ENCODE data around the gene NTM.

Gene NTM

GRCh38 chr11:131855320-131855719 is 484.9 kb downstream of the NTM start:
- Histone ChIP-seq H3K36me3 (ENCODE audit: control insufficient read depth in 2 of 2, insufficient read depth in 1 of 2, low read length in 2 of 2) (no peaks in the 10 kb centered on the region), H3K27ac (ENCODE audit: extremely low read depth, low read depth, low read length) (no peak overlapping the region), H3K4me1 (ENCODE audit: control insufficient read depth, insufficient read depth, low read length) (no peaks in the 10 kb centered on the region), H3K4me3 (ENCODE audit: low read depth, low read length) (no peak overlapping the region), H3K9me3 (ENCODE audit: control insufficient read depth, insufficient read depth, low read depth, low read length) (no peaks in the 10 kb centered on the region)
- CTCF ChIA-PET = interaction anchor here (0.6 kb wide), 2 partner anchors 28 to 167 kb away, joined by 4 read pairs; no protein-coding TSS in a partner anchor
- POLR2A ChIA-PET = no interaction called here
- TF ChIP-seq CTCF (tag by site-specific recombination; IDR thresholded peaks at IDR 0.05) (no peak), SP2 (tag by site-specific recombination; IDR thresholded peaks at IDR 0.05) (no peak), ZNF670 (tag by site-specific recombination; IDR thresholded peaks at IDR 0.05; ENCODE audit: low read depth) (no peak), ZBTB8A (tag by site-specific recombination; IDR thresholded peaks at IDR 0.05) (no peak), ZNF211 (tag by site-specific recombination; IDR thresholded peaks at IDR 0.05; ENCODE audit: low read depth) (no peak), ZNF221 (tag by site-specific recombination; IDR thresholded peaks at IDR 0.05; ENCODE audit: borderline replicate concordance) (no peak)
- TF ChIP-seq, protein P1, sequence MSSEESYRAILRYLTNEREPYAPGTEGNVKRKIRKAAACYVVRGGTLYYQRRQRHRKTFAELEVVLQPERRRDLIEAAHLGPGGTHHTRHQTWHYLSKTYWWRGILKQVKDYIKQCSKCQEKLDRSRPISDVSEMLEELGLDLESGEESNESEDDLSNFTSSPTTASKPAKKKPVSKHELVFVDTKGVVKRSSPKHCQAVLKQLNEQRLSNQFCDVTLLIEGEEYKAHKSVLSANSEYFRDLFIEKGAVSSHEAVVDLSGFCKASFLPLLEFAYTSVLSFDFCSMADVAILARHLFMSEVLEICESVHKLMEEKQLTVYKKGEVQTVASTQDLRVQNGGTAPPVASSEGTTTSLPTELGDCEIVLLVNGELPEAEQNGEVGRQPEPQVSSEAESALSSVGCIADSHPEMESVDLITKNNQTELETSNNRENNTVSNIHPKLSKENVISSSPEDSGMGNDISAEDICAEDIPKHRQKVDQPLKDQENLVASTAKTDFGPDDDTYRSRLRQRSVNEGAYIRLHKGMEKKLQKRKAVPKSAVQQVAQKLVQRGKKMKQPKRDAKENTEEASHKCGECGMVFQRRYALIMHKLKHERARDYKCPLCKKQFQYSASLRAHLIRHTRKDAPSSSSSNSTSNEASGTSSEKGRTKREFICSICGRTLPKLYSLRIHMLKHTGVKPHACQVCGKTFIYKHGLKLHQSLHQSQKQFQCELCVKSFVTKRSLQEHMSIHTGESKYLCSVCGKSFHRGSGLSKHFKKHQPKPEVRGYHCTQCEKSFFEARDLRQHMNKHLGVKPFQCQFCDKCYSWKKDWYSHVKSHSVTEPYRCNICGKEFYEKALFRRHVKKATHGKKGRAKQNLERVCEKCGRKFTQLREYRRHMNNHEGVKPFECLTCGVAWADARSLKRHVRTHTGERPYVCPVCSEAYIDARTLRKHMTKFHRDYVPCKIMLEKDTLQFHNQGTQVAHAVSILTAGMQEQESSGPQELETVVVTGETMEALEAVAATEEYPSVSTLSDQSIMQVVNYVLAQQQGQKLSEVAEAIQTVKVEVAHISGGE (tag by site-specific recombination; conservative IDR thresholded peaks at IDR 0.05; ENCODE audit: low read depth) = no peak
- TF ChIP-seq, protein P2, sequence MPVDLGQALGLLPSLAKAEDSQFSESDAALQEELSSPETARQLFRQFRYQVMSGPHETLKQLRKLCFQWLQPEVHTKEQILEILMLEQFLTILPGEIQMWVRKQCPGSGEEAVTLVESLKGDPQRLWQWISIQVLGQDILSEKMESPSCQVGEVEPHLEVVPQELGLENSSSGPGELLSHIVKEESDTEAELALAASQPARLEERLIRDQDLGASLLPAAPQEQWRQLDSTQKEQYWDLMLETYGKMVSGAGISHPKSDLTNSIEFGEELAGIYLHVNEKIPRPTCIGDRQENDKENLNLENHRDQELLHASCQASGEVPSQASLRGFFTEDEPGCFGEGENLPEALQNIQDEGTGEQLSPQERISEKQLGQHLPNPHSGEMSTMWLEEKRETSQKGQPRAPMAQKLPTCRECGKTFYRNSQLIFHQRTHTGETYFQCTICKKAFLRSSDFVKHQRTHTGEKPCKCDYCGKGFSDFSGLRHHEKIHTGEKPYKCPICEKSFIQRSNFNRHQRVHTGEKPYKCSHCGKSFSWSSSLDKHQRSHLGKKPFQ (tag by site-specific recombination; IDR thresholded peaks at IDR 0.05) = no peak
- TF ChIP-seq, protein P3, sequence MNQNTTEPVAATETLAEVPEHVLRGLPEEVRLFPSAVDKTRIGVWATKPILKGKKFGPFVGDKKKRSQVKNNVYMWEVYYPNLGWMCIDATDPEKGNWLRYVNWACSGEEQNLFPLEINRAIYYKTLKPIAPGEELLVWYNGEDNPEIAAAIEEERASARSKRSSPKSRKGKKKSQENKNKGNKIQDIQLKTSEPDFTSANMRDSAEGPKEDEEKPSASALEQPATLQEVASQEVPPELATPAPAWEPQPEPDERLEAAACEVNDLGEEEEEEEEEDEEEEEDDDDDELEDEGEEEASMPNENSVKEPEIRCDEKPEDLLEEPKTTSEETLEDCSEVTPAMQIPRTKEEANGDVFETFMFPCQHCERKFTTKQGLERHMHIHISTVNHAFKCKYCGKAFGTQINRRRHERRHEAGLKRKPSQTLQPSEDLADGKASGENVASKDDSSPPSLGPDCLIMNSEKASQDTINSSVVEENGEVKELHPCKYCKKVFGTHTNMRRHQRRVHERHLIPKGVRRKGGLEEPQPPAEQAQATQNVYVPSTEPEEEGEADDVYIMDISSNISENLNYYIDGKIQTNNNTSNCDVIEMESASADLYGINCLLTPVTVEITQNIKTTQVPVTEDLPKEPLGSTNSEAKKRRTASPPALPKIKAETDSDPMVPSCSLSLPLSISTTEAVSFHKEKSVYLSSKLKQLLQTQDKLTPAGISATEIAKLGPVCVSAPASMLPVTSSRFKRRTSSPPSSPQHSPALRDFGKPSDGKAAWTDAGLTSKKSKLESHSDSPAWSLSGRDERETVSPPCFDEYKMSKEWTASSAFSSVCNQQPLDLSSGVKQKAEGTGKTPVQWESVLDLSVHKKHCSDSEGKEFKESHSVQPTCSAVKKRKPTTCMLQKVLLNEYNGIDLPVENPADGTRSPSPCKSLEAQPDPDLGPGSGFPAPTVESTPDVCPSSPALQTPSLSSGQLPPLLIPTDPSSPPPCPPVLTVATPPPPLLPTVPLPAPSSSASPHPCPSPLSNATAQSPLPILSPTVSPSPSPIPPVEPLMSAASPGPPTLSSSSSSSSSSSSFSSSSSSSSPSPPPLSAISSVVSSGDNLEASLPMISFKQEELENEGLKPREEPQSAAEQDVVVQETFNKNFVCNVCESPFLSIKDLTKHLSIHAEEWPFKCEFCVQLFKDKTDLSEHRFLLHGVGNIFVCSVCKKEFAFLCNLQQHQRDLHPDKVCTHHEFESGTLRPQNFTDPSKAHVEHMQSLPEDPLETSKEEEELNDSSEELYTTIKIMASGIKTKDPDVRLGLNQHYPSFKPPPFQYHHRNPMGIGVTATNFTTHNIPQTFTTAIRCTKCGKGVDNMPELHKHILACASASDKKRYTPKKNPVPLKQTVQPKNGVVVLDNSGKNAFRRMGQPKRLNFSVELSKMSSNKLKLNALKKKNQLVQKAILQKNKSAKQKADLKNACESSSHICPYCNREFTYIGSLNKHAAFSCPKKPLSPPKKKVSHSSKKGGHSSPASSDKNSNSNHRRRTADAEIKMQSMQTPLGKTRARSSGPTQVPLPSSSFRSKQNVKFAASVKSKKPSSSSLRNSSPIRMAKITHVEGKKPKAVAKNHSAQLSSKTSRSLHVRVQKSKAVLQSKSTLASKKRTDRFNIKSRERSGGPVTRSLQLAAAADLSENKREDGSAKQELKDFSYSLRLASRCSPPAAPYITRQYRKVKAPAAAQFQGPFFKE (tag by site-specific recombination; IDR thresholded peaks at IDR 0.05; ENCODE audit: borderline replicate concordance) = no peak
- TF ChIP-seq, protein P4, sequence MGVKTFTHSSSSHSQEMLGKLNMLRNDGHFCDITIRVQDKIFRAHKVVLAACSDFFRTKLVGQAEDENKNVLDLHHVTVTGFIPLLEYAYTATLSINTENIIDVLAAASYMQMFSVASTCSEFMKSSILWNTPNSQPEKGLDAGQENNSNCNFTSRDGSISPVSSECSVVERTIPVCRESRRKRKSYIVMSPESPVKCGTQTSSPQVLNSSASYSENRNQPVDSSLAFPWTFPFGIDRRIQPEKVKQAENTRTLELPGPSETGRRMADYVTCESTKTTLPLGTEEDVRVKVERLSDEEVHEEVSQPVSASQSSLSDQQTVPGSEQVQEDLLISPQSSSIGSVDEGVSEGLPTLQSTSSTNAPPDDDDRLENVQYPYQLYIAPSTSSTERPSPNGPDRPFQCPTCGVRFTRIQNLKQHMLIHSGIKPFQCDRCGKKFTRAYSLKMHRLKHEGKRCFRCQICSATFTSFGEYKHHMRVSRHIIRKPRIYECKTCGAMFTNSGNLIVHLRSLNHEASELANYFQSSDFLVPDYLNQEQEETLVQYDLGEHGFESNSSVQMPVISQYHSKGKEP (tag by site-specific recombination; IDR thresholded peaks at IDR 0.05) = no peak

Data from HEK293 (cell line).